Osteocyte (in vitro differentiated cells): ENCODE measurements around the gene LAMA1. TPM values are rescaled to one million over a fixed set of nuclear protein-coding genes. Genes with fewer than 3 reads are reported as not detected.

ENCODE experiments used
- DNase-seq: peaks from one replicate; pipeline ENCODE4 v3.0.0; 2021; ENCODE audit warnings: mixed read lengths; ENCODE audit not compliant: unreplicated experiment; ENCODE audit errors: extremely low spot score
- H3K27ac Mint-ChIP-seq: one replicate; pipeline ENCODE4 v1.8.0; 2021; ENCODE audit warnings: mild to moderate bottlenecking, mixed read lengths; ENCODE audit not compliant: unreplicated experiment
- H3K27me3 Mint-ChIP-seq: one replicate; pipeline ENCODE4 v1.8.0; 2021; ENCODE audit warnings: mixed read lengths; ENCODE audit not compliant: unreplicated experiment
- H3K36me3 Mint-ChIP-seq: one replicate; pipeline ENCODE4 v1.8.0; 2021; ENCODE audit warnings: mixed read lengths; ENCODE audit not compliant: unreplicated experiment
- H3K4me1 Mint-ChIP-seq: one replicate; pipeline ENCODE4 v1.8.0; 2021; ENCODE audit warnings: mixed read lengths; ENCODE audit not compliant: unreplicated experiment
- H3K4me3 Mint-ChIP-seq: one replicate; pipeline ENCODE4 v1.8.0; 2021; ENCODE audit warnings: mild to moderate bottlenecking, moderate library complexity, mixed read lengths; ENCODE audit not compliant: unreplicated experiment
- H3K9me3 Mint-ChIP-seq: one replicate; pipeline ENCODE4 v1.8.0; 2021; ENCODE audit warnings: mixed read lengths; ENCODE audit not compliant: unreplicated experiment
- total RNA-seq: library from RNA; stranded (reverse); gene quantifications from 2 replicates; pipeline ENCODE4 v1.2.1, GENCODE V29; 2021
- TF ChIP-seq, protein P1 (sequence below): fragments of 200-600 bp; sonication (generic); IDR thresholded peaks from 2 replicates; pipeline ENCODE4 v1.5.0; 2021; ENCODE audit warnings: antibody characterized with exemption, mild to moderate bottlenecking, moderate library complexity

Gene LAMA1
- total RNA-seq, 1 donor from 2014 or later: 0.30 TPM

DNA sequence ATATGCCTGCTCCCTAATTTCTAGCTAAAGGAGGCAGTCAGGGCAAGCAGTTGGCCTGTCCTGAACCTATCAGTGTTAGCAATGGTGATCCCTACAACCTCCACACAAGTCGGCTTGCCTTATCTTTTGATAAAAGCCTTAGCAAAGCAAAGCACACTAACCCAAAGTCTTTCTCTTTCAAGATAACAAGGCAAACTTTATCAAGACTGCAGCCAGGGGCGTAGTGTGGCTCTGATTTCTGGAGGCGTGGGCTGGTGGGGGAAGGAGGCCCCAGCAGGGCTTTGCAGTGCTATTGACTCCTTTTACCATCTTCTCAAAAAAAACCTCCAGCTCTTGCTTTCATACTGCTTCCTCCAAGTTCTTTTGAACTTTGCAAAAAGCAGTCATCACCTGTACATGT is 40.2 kb upstream of the LAMA1 start:
- Mint-ChIP-seq H3K4me1 (peaks cover 7% of the 10 kb centered on the region), H3K4me3 (no peak overlapping the region), H3K9me3 (no peaks in the 10 kb centered on the region), H3K27me3 (no peaks in the 10 kb centered on the region), H3K36me3 (no peaks in the 10 kb centered on the region), H3K27ac (no peak overlapping the region)
- TF ChIP-seq, protein P1, sequence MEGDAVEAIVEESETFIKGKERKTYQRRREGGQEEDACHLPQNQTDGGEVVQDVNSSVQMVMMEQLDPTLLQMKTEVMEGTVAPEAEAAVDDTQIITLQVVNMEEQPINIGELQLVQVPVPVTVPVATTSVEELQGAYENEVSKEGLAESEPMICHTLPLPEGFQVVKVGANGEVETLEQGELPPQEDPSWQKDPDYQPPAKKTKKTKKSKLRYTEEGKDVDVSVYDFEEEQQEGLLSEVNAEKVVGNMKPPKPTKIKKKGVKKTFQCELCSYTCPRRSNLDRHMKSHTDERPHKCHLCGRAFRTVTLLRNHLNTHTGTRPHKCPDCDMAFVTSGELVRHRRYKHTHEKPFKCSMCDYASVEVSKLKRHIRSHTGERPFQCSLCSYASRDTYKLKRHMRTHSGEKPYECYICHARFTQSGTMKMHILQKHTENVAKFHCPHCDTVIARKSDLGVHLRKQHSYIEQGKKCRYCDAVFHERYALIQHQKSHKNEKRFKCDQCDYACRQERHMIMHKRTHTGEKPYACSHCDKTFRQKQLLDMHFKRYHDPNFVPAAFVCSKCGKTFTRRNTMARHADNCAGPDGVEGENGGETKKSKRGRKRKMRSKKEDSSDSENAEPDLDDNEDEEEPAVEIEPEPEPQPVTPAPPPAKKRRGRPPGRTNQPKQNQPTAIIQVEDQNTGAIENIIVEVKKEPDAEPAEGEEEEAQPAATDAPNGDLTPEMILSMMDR: no peak
- DNase-seq: peak; percentile 38

DNA sequence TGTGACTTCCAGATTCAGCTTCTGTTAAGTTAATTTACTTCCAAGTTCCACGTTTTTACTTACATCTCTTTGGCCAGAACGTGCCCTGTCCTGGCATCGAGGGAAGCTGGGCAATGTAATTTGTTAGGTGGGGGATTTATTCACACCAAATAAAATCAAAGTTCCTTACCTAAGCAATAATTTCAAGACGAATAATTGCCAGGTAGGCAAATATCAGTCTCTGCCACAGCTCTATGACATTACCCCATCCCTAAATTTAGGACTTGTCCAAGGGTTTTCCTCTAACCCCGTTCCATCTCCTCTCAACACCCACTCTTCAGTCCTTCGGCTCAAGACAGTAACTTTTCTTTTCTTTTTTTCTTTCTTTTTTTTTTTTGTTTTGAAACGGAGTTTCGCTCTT is 38.3 kb upstream of the LAMA1 start:
- Mint-ChIP-seq H3K9me3 (no peaks in the 10 kb centered on the region), H3K4me3 (no peak overlapping the region), H3K27me3 (no peaks in the 10 kb centered on the region), H3K4me1 (peaks cover 7% of the 10 kb centered on the region), H3K27ac (no peak overlapping the region), H3K36me3 (no peaks in the 10 kb centered on the region)
- DNase-seq: no peak
- TF ChIP-seq, protein P1: no peak

DNA sequence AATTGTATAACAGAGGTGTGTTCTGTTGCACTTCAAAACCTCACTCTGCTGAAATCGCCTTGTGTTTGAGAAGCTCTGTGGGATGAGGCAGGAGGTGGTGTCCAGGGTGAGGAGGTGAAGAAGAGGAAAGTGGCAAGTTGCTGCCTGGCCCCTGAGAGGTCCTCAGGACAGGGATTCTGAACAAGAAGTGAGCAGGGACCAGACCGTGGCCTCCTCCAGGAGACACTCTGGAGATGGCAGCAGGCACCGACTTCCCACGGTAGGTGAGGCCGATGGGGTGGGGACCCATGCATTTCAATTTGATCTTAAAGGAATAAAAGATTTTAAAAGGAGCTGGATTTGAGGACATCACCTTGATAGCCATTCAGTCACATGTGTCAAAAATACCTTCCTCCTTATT is 37.5 kb upstream of the LAMA1 start:
- H3K36me3 Mint-ChIP-seq: no peaks in the 10 kb centered on the region
- H3K27ac Mint-ChIP-seq: no peak overlapping the region
- peak; percentile 70 for DNase-seq
- no peaks in the 10 kb centered on the region for H3K27me3 Mint-ChIP-seq
- no peak overlapping the region for H3K4me3 Mint-ChIP-seq
- H3K4me1 Mint-ChIP-seq: peaks cover 7% of the 10 kb centered on the region
- no peaks in the 10 kb centered on the region for H3K9me3 Mint-ChIP-seq
- TF ChIP-seq, protein P1: no peak

DNA sequence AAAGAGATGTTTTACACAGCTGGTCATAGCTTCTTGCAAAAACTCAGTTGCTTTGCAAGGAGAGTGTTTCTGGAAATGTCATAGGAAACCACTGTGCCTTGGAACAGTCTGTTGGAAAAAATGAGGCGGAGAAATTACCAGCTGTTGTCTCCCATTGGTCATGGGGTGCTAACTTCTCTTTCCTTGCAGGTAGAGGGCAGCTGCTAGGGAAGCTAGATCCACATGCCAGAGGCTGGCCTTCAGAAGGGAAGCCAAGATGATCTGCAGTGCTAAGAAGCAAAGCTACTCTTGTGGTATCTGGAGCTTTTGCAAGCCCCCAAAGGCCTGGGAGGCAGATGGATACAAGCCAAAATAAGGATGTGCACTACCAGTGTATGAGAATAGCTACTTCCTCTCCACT is 34.8 kb upstream of the LAMA1 start:
- Mint-ChIP-seq H3K9me3 (no peaks in the 10 kb centered on the region), H3K36me3 (no peaks in the 10 kb centered on the region), H3K27ac (no peak overlapping the region), H3K27me3 (no peaks in the 10 kb centered on the region), H3K4me1 (no peaks in the 10 kb centered on the region), H3K4me3 (no peak overlapping the region)
- peak; percentile 42 for DNase-seq
- TF ChIP-seq, protein P1: no peak

DNA sequence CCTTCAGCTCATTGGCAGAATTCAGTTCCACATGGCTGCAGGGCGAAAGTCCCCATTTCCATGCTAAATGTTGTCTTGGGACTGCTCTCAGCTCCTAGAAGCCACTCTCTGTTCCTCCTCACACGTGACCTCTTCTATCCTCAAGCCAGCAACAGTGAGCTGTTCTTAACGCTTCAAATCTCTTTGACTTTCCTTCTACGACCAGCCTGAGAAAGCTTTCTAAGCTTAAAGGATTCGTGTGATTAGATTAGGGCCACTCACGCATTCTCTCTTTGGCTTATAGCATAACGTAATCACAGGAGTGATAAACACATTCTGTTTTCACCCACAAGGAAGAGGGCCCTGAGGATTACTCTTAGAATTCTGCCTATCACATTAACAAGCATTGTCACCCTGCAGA is 29.8 kb upstream of the LAMA1 start:
- Mint-ChIP-seq H3K27ac (no peak overlapping the region), H3K4me3 (no peak overlapping the region), H3K9me3 (no peaks in the 10 kb centered on the region), H3K4me1 (no peaks in the 10 kb centered on the region), H3K36me3 (no peaks in the 10 kb centered on the region), H3K27me3 (peaks cover 6% of the 10 kb centered on the region)
- no peak for DNase-seq
- TF ChIP-seq, protein P1: no peak
